ENCODE results near the gene RAPGEF4. TPM values are rescaled to one million over a fixed set of nuclear protein-coding genes. Genes with fewer than 3 reads are reported as not detected.

RAPGEF4 gene
- total and polyA plus RNA-seq, 2 donors (not counting 1 experiment from before 2014, with no cell fraction given) = 0.22 to 0.30 TPM

DNA sequence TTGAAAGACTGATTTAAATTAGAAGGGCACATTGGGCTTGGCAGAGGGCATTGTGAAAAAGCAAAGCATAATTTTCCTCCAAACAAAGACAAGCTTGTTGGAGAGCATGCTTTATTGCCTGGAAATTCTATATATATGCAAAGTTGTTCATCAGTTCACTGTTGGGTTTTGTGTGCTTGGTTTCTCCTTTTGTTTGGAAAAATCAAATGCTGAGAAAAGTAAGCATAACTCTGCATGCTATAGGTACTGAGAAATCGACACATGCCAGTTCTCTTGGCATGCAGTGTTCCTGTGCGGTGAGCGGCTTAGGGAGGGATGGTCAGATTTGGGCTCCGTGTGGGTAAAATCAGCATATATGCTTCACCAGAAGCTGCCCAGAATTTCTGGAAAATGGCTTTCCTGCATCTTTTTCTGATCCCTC is 161.0 kb downstream of the RAPGEF4 start:
- POLR2A ChIA-PET = no interaction called here
- CTCF ChIA-PET = interaction anchor here (0.6 kb wide), 1 partner anchor 97 kb away, joined by 3 read pairs; no protein-coding TSS in a partner anchor
- intact Hi-C loops (cut with micrococcal nuclease) = no loop called here

GRCh38 chr2:172900871-172901270 is 165.2 kb downstream of the RAPGEF4 start:
- Mint-ChIP-seq H3K4me1 (no peaks in the 10 kb centered on the region), H3K27me3 (peaks cover 24% of the 10 kb centered on the region), H3K4me3 (no peak overlapping the region), H3K9me3 (ENCODE audit: insufficient read depth) (no peaks in the 10 kb centered on the region), H3K27ac (no peak overlapping the region)
- TF ChIP-seq CTCF (IDR thresholded peaks at IDR 0.05) (no peak), EZH2 (IDR thresholded peaks at IDR 0.05; ENCODE audit: borderline replicate concordance, insufficient read depth, low read depth, low read length, poor library complexity, severe bottlenecking) (no peak)
- WGBS (ENCODE audit: insufficient coverage) = no CpG with 5 or more reads among the region's 3 CpGs
- Histone ChIP-seq H3K9me3 (ENCODE audit: control extremely low read depth in 1 of 3, control insufficient read depth in 2 of 3, insufficient read depth in 1 of 3, low read length in 2 of 3) (peaks cover 0 to 4% (median 0%) of the 10 kb centered on the region in 3 donors), H3K36me3 (replicated peaks in 1 of 2; ENCODE audit: control extremely low read depth in 1 of 2, control insufficient read depth in 1 of 2, extremely low read depth in 1 of 2, insufficient read depth in 2 of 2, low read length in 1 of 2) (no peaks in the 10 kb centered on the region), H3K27ac (ENCODE audit: low read length in 2 of 2) (no peak overlapping the region), H3K27me3 (replicated peaks in 1 of 4; ENCODE audit: control extremely low read depth in 1 of 4, control insufficient read depth in 3 of 4, insufficient read depth in 4 of 4, low read length in 3 of 4) (peaks cover 0 to 5% (median 0%) of the 10 kb centered on the region in 4 experiments), H3K79me2 (ENCODE audit: control insufficient read depth, insufficient read depth, low read length) (no peaks in the 10 kb centered on the region), H3K9ac (ENCODE audit: low read length) (no peak overlapping the region), H3K4me1 (ENCODE audit: control insufficient read depth in 2 of 2, insufficient read depth in 2 of 2, low read length in 2 of 2) (no peaks in the 10 kb centered on the region), H3K4me2 (replicated peaks; ENCODE audit: low read depth, low read length, poor library complexity, severe bottlenecking) (no peak overlapping the region), H3K4me3 (ENCODE audit: control extremely low read depth in 1 of 5, extremely low read depth in 1 of 5, insufficient read depth in 1 of 5, low read depth in 2 of 5, low read length in 4 of 5) (no peak overlapping the region), H2AFZ (ENCODE audit: insufficient read depth, low read depth, low read length, poor library complexity, severe bottlenecking) (no peak overlapping the region), H4K20me1 (ENCODE audit: control insufficient read depth, insufficient read depth, low read length, poor library complexity, severe bottlenecking) (no peaks in the 10 kb centered on the region)
- CTCF ChIA-PET = no interaction called here
- POLR2A ChIA-PET = no interaction called here
- intact Hi-C loops (cut with micrococcal nuclease) = no loop called here
- DNase-seq (no peak), ATAC-seq (ENCODE audit: low read depth) (no peak)

More for the DNA sequence above, 161.0 kb downstream of the RAPGEF4 start:
- Mint-ChIP-seq H3K4me3 (no peak overlapping the region), H3K4me1 (no peaks in the 10 kb centered on the region), H3K27ac (no peak overlapping the region), H3K9me3 (ENCODE audit: insufficient read depth) (no peaks in the 10 kb centered on the region), H3K27me3 (peaks cover 43% of the 10 kb centered on the region)
- Histone ChIP-seq H3K4me1 (ENCODE audit: control insufficient read depth in 2 of 2, insufficient read depth in 2 of 2, low read length in 2 of 2) (no peaks in the 10 kb centered on the region), H3K4me2 (replicated peaks; ENCODE audit: low read depth, low read length, poor library complexity, severe bottlenecking) (no peak overlapping the region), H2AFZ (ENCODE audit: insufficient read depth, low read depth, low read length, poor library complexity, severe bottlenecking) (no peak overlapping the region), H3K27me3 (replicated peaks in 1 of 4; ENCODE audit: control extremely low read depth in 1 of 4, control insufficient read depth in 3 of 4, insufficient read depth in 4 of 4, low read length in 3 of 4) (peaks cover 0 to 8% (median 0%) of the 10 kb centered on the region in 4 experiments), H3K79me2 (ENCODE audit: control insufficient read depth, insufficient read depth, low read length) (no peaks in the 10 kb centered on the region), H3K36me3 (replicated peaks in 1 of 2; ENCODE audit: control extremely low read depth in 1 of 2, control insufficient read depth in 1 of 2, extremely low read depth in 1 of 2, insufficient read depth in 2 of 2, low read length in 1 of 2) (no peaks in the 10 kb centered on the region), H4K20me1 (ENCODE audit: control insufficient read depth, insufficient read depth, low read length, poor library complexity, severe bottlenecking) (no peaks in the 10 kb centered on the region), H3K27ac (ENCODE audit: low read length in 2 of 2) (no peak overlapping the region), H3K9ac (ENCODE audit: low read length) (no peak overlapping the region), H3K9me3 (ENCODE audit: control extremely low read depth in 1 of 3, control insufficient read depth in 2 of 3, insufficient read depth in 1 of 3, low read length in 2 of 3) (no peaks in the 10 kb centered on the region), H3K4me3 (ENCODE audit: control extremely low read depth in 1 of 5, extremely low read depth in 1 of 5, insufficient read depth in 1 of 5, low read depth in 2 of 5, low read length in 4 of 5) (no peak overlapping the region)
- 96% methylated on average over 4 of the region's 4 CpGs for WGBS (ENCODE audit: insufficient coverage)
- DNase-seq (no peak), ATAC-seq (ENCODE audit: low read depth) (no peak)
- TF ChIP-seq EZH2 (IDR thresholded peaks at IDR 0.05; ENCODE audit: borderline replicate concordance, insufficient read depth, low read depth, low read length, poor library complexity, severe bottlenecking) = no peak
- no peak for TF ChIP-seq CTCF (IDR thresholded peaks at IDR 0.05)

Measured in B cell (primary cell).